NCI-H1694 (cell line): Measurements from ENCODE around the gene NOL9.
A peak's percentile ranks its signal among the peaks of the same experiment; 100 is the strongest.
"Not testable (repeated sequence)": the region's sequence is repeated elsewhere in the genome, so short reads cannot be mapped to it uniquely, and the experiment has no call there.

Source experiments
- DNase-seq: peaks from one replicate; lab custom pipeline; 2025; lab: John Stamatoyannopoulos, UW

Gene NOL9

GRCh38 chr1:6554031-6554906 is at the start of gene NOL9:
TSS of gene NOL9 (minus strand) at chr1:6554513. CDS start at chr1:6554502, 11 bp downstream.
- DNase-seq = peak; percentile 74

DNA sequence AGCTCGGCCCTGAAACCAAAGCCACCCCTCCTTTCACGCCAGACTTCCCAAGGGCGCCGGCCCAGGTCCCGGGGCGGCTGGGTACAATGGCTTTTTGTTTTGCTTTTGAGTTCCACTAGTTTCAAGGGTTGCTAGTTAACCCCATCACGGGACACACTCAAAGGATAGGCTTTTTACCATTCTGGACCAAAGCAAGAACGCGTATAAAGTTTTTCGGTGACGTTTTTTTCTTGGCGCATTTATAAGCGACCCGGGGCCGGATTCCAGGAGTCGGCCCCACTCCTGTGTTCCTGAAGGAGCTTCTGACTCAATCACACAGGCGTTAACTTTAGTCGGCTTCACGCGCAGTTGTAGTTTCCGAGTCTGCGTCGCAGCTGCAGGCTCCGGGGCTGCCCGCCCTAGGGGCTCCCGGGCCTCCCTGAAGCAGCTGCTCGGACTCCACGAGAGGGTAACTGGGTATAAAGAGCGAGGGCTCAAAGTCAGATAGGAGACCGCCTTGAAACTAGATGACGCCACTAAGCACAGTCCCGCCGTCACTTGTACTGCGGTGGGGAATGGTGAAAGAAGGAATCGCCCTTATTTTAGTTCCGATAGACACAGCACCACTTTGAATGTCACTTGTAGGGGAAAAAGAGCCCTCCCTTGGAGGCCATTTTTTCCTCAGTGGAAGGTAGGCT is 49.1 kb upstream of the NOL9 start:
- no peak for DNase-seq

GRCh38 chr1:6602669-6603237 is 48.4 kb upstream of the NOL9 start, which contains the start of gene KLHL21:
TSS of gene KLHL21 (minus strand) at chr1:6602869. CDS start at chr1:6602817, 52 bp downstream.
- no peak for DNase-seq

DNA sequence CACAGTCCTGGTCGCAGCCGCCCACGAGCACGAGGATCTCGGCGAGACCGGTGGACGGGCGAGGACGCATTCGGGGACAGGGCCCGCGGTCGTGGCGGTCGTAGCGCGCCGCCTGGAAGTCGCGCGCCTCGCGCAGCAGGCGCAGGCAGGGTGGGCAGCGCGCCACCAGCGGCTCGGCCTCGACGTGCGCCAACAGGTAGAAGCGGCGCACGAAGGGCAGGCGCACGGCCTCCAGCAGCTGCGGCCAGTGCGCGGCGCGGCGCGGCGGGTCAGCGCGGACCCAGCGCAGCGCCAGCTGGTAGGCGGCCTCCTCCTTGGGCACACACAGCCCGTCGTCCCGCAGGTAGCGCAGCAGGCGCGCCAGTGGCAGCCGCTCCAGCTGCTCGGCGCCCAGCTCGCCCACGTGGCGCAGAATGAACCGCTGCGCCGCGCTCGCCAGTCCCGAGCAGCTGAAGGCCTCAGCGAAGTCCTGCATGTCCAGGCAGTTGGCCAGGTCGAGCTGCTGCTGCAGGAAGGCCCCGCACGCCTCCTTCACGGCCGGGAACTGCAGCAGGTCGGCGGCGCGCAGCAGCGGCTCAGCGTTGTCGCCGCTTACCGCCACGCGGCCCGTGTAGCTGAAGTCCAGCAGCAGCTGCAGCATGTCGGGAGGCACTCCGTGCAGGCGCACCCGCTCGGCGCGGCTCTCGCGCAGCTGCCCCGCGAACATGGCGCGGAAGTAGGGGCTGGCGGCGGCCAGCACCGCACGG is 47.8 kb upstream of the NOL9 start:
- no peak for DNase-seq

DNA sequence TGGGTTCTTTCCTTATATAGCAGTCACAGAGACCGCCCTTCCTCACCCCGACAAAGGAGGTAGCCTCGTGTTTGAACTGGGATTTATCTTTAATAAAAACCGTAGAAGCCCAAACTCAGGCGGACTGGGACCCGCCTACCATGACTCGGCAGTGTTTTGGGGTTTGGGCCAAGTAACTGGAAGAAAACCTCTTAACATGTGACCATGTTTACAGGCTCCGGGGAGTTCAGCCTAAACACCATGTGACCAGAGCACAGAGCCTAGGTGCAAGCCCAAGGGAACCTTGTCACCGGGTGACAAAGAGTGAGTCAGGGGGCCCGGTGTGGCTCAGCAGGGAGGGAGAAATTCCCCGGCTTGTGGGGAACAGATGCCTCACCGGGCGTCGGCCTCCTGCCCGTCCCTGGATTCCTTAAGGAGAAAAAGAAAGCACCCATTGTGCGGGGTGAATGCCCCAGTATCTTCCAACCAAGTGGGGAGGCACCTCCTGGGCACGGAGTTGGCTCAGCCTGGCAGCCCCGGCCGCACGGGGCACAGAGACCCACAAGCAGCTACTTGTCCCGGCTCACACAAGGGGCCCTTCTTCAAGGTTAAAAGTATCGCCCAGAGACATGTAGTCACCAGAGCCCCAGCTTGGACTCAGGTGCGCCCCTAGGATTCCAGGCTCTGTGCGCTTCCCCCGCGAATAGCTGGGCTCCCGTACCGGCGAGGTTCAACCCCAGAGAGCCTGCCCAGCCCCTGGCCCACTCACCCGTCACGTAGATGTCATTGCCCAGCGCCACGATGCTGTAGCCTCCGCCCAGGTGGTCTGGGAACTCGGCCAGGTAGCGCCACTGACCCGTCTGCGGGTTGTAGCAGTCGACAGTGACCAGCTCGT is 47.0 kb upstream of the NOL9 start:
- DNase-seq = no peak

- DNase-seq = no peak
Observed at GRCh38 chr1:6600410-6601048, 46.2 kb upstream of the NOL9 start.

DNA sequence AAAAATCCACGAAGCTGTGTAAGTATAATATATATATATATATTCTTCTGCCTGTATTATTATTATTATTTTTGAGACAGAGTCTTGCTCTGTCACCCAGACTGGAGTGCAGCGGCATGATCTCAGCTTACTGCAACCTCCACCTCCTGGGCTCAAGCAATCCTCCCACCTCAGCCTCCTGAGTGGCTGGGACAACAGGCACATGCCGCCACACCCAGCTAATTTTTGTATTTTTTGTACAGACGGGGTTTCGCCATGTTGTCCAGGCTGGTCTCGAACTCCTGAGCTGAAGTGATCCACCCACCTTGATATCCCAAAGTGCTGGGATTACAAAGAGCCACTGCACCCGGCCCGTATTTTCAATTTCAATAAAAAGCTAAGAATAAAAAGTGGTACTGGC is 45.7 kb upstream of the NOL9 start:
- not testable (repeated sequence) for DNase-seq

DNA sequence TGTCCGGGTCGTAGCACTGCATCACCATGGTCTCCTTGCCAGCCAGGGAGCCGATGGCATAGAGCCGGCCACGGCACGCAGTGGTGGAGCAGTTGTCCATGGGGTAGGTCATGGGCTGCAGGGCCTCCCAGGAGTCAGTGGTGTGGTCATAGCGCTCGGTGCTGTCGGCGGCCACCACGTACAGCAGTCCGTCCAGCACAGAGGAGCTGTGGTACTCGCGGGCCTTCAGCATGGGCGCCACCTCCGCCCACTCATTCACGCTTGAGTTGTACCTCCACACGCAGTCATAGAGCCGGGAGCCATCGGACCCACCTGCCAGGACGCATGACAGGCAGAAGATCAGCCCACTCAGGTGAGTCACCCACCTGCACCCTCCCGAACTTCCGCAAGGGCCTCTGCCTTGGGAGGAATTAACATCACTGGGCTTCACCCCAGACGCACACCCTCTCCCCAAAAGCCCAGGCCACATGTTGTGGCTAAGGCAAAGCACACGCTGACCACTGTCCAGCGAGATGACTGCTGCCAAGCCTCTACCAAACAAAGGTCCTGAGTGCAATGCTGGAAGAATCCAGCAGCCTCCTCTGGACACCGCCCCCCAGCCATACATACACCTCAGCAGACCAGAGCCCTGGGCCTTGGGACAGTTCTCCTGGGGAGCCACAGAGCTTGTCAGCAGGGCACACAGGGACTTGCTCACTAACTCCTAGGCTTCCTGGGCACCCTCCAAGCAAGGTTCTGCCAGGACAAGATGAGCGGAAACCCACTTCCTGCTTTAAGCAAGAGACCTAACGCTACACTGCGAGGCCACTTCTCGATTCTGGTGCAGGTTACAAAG is 45.0 kb upstream of the NOL9 start:
- DNase-seq = no peak

DNA sequence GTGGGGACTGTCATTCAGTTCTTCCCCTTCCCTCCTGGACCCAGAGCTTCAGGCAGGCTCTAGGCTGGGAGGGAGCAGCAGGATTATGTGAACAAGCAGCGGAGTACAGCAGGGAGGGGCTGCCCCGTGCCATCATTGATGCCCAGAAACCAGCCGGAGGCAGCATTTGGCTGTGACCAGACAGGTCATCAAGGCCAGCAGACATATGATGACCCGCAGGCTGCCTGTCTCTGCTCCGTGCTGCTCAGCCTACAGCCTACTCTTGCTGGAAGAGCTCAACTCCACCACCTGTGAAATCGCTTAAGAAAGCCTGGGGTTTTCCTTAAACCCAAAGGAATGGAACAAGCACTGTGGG is 43.4 kb upstream of the NOL9 start:
- no peak for DNase-seq

DNA sequence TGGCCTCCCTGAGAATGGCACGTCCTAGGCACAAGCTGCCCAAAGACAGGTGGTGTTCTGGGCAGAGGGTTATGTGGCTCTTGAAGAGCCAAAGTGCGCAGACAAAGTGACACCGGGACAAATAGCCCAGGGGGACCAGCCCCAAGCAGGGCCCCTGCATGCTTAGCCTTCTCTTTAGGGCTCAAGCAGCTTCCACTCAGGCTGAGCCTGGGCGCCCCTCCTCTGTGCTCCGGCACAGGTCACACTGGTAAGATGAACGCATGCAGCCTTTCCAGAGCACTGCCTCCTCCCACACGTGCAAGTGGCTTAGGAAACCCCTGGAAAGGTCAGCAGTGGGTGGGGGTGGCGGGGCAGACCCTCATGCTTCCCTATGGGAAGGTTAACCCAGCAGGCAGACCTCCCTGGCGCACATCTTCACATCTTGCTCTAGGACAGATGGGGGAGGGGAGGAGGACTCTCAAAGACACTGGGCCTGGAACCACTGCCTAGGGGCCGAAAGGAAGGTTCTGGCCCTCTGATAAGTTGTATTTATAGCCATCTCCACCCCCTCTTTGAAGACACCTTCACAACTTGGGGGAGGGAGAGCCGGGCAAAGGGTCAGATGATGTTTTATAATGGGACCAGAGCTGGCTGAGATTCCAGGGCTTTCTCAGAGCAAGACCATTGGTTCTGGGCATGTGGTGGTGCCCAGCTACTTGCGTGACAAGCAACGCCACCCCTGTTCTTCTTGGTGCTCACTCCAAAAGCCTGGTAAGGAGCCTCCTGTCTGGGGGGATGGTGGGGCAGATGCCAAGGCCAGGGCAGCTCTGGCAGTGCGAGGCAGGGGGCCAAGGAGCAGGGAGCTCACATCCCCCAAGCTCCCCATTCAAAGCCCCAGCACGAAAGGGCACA is 42.8 kb upstream of the NOL9 start:
- no peak for DNase-seq

DNA sequence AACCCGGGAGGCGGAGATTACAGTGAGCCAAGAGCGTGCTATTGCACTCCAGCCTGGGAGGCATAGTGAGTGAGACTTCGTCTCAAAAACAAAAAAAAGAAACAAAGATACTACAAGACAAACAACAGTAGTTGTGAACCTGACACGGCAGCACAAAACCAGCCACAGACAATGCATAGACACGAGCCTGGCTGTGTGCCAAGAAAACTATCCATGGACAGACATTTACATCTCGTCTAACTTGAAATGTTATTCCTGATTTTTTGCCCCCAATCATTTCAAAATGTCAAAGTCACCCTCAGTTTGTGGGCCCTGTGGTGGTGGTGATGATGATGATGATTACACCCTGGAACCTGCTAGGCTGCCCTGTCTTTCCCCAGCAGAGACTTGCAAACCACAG is 42.0 kb upstream of the NOL9 start:
- no peak for DNase-seq

- DNase-seq = no peak
Observed at GRCh38 chr1:6594977-6595740, 40.8 kb upstream of the NOL9 start.

DNA sequence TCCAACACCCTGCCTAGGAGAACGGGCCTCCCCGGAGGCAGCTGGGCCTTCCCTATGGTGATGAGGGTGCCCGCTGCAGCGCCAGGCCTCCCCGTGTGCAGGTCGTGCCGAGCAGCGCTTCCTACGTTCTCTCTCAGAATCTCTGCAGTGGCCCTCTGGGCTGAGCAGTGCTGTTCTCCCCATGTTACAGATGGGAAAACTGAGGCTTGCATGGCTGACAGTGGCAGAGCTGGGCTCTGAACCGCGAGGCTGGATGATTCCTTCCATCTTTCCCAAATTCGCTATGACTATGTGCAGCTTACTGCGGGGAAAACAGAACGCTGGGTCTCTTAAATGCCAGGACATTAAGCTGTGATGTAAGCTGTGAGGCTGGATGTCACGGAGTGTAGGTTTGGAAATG is 39.5 kb upstream of the NOL9 start:
- DNase-seq = no peak

DNA sequence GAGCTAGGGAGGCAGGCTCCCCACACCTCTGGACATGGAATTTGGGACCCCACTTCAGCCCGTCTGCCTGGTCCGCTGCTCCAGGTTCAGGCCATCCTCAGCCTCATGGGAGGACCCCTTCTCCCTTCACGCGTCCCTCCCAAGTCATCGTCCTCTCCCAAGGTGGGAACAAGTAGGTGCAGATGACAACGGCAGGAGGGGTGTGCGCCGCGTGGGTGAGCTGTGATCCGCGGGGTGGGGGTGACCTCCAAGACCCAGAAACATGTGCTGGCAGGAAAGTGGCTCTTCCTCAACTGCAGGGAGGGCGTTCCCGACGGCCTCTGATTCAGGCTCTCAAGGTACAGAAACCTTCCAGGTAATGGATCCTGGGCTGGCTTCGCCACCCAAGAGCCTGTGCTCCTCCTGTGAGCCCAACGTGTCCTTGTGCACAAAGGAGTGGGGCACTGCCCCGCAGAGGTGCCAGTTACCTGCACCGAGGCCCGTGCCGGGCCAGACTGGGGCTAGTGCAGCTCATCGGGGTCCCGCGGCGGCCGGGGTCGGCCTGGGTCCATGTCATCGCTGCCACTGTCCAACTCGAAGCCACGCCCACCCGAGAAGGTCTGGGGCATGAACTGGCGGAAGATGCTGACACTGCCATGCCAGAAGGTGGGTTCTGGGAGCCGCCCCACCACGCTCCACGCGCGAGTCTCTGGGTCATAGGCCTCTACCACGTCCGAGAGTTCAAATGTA is 38.7 kb upstream of the NOL9 start:
- no peak for DNase-seq

DNA sequence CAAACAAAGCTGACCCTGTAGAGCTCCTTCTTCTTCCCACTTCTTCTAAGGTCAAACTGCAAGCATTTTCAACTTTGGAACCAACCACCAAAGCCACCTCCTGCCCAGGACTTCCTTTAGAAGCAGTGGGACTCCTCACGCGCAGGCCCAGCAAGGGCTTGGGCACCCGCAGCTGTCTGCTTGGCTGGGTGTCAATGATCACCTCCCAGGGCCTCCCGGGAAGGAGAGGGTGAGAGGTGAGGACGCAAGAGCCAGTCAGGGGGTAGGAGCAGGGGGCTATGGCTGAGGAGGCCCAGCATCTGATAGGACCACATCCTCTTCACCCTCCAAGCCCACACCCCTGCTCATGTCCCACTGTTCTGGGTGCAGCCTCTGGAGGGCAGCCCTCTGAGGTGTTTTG is 38.1 kb upstream of the NOL9 start:
- DNase-seq = no peak

- DNase-seq = no peak
Observed at GRCh38 chr1:6591644-6592043, 37.3 kb upstream of the NOL9 start.

- no peak for DNase-seq
Observed at GRCh38 chr1:6591222-6591621, 36.9 kb upstream of the NOL9 start.
